ENCODE results near the gene HELLS. TPM values are rescaled to one million over a fixed set of nuclear protein-coding genes. Genes with fewer than 3 reads are reported as not detected.
A peak's percentile ranks its signal among the peaks of the same experiment; 100 is the strongest.
"Not testable (repeated sequence)": the region's sequence is repeated elsewhere in the genome, so short reads cannot be mapped to it uniquely, and the experiment has no call there.

HELLS gene
- total and polyA plus RNA-seq, 2 of the 8 experiments (the other 6 are each of a cell fraction or from before 2014, with no cell fraction given): 147 to 371 TPM

- TF ChIP-seq RBBP5 (IDR thresholded peaks at IDR 0.05; ENCODE audit: borderline replicate concordance, low read depth, low read length): no peak
- no peak for TF ChIP-seq TAF7 (optimal IDR thresholded peaks at IDR 0.05; ENCODE audit: borderline replicate concordance, low read depth, low read length)
These were observed 12.6 kb upstream of the HELLS start (continued) for GRCh38 chr10:94533027-94533426.

GRCh38 chr10:94542282-94542681, 3.3 kb upstream of the HELLS start:
- H2AK5ac ChIP-seq (ENCODE audit: low read depth, low read length); H4K8ac ChIP-seq (ENCODE audit: extremely low read depth, insufficient read depth, low read length); H2BK5ac ChIP-seq (ENCODE audit: low read depth, low read length); H4K5ac ChIP-seq (ENCODE audit: insufficient read length, low read depth, low read length); H3K27ac ChIP-seq (ENCODE audit: low read depth, low read length); H2BK15ac ChIP-seq (ENCODE audit: low read length); H3K4ac ChIP-seq (replicated peaks; ENCODE audit: insufficient read length, low read depth, low read length); H3K18ac ChIP-seq (ENCODE audit: extremely low read depth, low read length); H3K36me3 ChIP-seq (ENCODE audit: control insufficient read depth in 2 of 4, insufficient read depth in 4 of 4, low read length in 3 of 4); H3K23ac ChIP-seq (ENCODE audit: insufficient read length); H3K56ac ChIP-seq (replicated peaks; ENCODE audit: insufficient read length, low read depth, low read length); H3K4me1 ChIP-seq (replicated peaks in 1 of 4; ENCODE audit: control insufficient read depth in 3 of 4, insufficient read depth in 4 of 4, low read length in 3 of 4); H3K23me2 ChIP-seq (ENCODE audit: low read depth, low read length); H3K9ac ChIP-seq (replicated peaks in 1 of 4; ENCODE audit: extremely low read depth in 1 of 4, low read depth in 3 of 4, low read length in 3 of 4); CTCF ChIA-PET (ENCODE audit: partially characterized antibody); H2BK120ac ChIP-seq (replicated peaks; ENCODE audit: low read depth, low read length); H3K9me3 ChIP-seq (ENCODE audit: insufficient read depth in 2 of 2, low read depth in 1 of 2, low read length in 1 of 2); H4K20me1 ChIP-seq (replicated peaks in 1 of 2; ENCODE audit: control insufficient read depth in 1 of 2, insufficient read depth in 2 of 2, low read length in 2 of 2); H2BK12ac ChIP-seq (ENCODE audit: low read depth, low read length); H3K4me2 ChIP-seq (ENCODE audit: insufficient read depth in 1 of 2, low read depth in 2 of 2, low read length in 2 of 2); H3K79me1 ChIP-seq (ENCODE audit: low read depth, low read length); H4K91ac ChIP-seq (replicated peaks; ENCODE audit: insufficient read length, low read length); H3K27me3 ChIP-seq (replicated peaks in 1 of 4; ENCODE audit: control insufficient read depth in 3 of 4, extremely low read depth in 1 of 4, insufficient read depth in 3 of 4, low read length in 3 of 4); DNase-seq (ENCODE audit: low read depth in 1 of 2, low spot score in 2 of 2); H3K4me3 ChIP-seq (ENCODE audit: extremely low read depth in 1 of 4, insufficient read depth in 2 of 4, low read depth in 3 of 4, low read length in 4 of 4); H2AFZ ChIP-seq (ENCODE audit: low read length); FAIRE-seq; H3K14ac ChIP-seq (ENCODE audit: insufficient read length): not testable (repeated sequence)
- Histone ChIP-seq H2BK20ac (ENCODE audit: low read length) (0 out of 2 replicates have a peak overlapping the region, but pooled peaks have one; percentile 84), H3K79me2 (ENCODE audit: control insufficient read depth in 1 of 2, insufficient read depth in 2 of 2, low read length in 2 of 2) (peaks cover 12 to 17% of the 10 kb centered on the region in 2 experiments; a peak in 3 of 4 replicates)
- WGBS, 2 experiments (ENCODE audit: extremely low coverage in 1 of 2, insufficient coverage in 1 of 2, insufficient read length in 1 of 2, insufficient replicate concordance in 2 of 2, low coverage in 1 of 2, low lambda C conversion rate in 2 of 2, missing lambda C conversion rate in 1 of 2): 96% methylated on average over 2 of the region's 2 CpGs; no CpG with 5 or more reads in 1 of the 2 experiments
- POLR2A ChIA-PET (ENCODE audit: partially characterized antibody): interaction anchor here (0.6 to 1.3 kb wide), 4 partner anchors 9 to 187 kb away, joined by 3 to 4 read pairs (median 3); partner anchors contain the start of gene NOC3L

Measured in H1 (cell line).